Measurements from ENCODE around the gene NR1D2. TPM values are rescaled to one million over a fixed set of nuclear protein-coding genes. Genes with fewer than 3 reads are reported as not detected.

NR1D2 gene
- total RNA-seq, 1 donor from 2014 or later: 17.2 TPM

DNA sequence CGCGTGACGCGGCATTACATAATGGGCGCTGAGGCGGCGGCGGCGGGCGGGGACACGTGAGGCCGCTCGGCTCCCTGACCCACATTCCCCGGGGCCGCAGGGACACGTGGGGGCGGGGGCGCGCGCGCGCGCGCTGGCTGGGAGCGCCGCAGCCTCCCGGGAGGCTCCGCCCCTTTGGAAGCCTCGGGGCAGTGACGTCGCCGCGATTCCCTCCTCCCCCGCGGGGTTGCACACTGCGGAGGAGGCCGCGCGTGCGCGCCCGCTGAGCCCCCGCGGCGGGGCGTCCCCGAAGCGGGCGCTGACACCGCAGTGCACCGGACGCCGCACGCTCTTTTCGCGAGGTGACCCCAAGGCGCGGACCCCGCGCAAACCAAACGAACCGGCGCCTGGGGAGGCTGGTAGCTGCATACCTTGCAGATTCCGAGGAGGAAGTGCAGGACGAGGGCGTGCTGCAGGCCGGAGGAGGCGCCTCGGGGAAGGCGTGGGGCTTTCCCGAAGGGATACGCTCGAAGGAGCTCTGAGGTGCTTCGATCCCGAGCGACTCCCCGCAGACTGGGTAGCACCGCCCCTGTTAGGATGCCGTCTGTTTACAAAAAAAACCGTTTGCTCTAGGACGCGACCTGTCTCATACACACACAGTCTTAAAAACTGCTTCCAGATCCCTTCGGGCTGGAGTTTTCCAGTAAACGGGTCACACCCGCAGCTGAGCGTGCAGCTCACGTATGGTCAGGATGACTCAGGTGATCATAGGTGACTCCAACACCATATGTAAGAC is 1.0 kb downstream of the NR1D2 start:
- H3K4me3 Mint-ChIP-seq (ENCODE audit: unreplicated experiment): peak overlapping the region; percentile 97
- TF ChIP-seq, protein P1, sequence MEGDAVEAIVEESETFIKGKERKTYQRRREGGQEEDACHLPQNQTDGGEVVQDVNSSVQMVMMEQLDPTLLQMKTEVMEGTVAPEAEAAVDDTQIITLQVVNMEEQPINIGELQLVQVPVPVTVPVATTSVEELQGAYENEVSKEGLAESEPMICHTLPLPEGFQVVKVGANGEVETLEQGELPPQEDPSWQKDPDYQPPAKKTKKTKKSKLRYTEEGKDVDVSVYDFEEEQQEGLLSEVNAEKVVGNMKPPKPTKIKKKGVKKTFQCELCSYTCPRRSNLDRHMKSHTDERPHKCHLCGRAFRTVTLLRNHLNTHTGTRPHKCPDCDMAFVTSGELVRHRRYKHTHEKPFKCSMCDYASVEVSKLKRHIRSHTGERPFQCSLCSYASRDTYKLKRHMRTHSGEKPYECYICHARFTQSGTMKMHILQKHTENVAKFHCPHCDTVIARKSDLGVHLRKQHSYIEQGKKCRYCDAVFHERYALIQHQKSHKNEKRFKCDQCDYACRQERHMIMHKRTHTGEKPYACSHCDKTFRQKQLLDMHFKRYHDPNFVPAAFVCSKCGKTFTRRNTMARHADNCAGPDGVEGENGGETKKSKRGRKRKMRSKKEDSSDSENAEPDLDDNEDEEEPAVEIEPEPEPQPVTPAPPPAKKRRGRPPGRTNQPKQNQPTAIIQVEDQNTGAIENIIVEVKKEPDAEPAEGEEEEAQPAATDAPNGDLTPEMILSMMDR (IDR thresholded peaks at IDR 0.05; ENCODE audit: unreplicated experiment): no peak
- peaks cover 10% of the 10 kb centered on the region for H3K4me1 Mint-ChIP-seq (ENCODE audit: unreplicated experiment)
- H3K36me3 Mint-ChIP-seq (ENCODE audit: low read depth, unreplicated experiment): peaks cover 9% of the 10 kb centered on the region
- H3K27me3 Mint-ChIP-seq (ENCODE audit: unreplicated experiment): peaks cover 15% of the 10 kb centered on the region
- peak; percentile 100 for DNase-seq (ENCODE audit: low spot score)
- H3K27ac Mint-ChIP-seq (ENCODE audit: unreplicated experiment): peak overlapping the region; percentile 93
- no peaks in the 10 kb centered on the region for H3K9me3 Mint-ChIP-seq (ENCODE audit: unreplicated experiment)

DNA sequence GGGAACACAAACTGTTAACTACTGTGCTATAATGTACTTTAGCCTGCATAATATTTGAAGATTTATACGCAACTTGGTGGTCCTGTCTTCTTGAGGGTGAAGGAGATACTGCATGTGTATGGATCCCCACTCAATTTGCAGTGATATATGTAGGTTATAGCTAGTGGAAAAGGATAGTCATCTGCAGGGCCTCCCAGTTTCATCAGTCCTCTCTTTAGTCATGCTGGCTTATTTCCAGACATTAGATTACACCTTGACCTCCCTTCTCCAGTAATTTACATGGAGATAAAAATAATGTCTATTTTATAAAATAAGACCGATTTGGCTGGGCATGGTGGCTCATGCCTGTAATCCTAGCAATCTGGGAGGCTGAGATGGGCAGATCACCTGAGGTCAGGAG is 3.7 kb downstream of the NR1D2 start:
- TF ChIP-seq, protein P1 (IDR thresholded peaks at IDR 0.05; ENCODE audit: unreplicated experiment): no peak
- DNase-seq (ENCODE audit: low spot score): no peak
- Mint-ChIP-seq H3K27ac (ENCODE audit: unreplicated experiment) (no peak overlapping the region), H3K9me3 (ENCODE audit: unreplicated experiment) (no peaks in the 10 kb centered on the region), H3K36me3 (ENCODE audit: low read depth, unreplicated experiment) (peaks cover 9% of the 10 kb centered on the region), H3K4me3 (ENCODE audit: unreplicated experiment) (no peak overlapping the region), H3K27me3 (ENCODE audit: unreplicated experiment) (peaks cover 11% of the 10 kb centered on the region), H3K4me1 (ENCODE audit: unreplicated experiment) (peaks cover 10% of the 10 kb centered on the region)

DNA sequence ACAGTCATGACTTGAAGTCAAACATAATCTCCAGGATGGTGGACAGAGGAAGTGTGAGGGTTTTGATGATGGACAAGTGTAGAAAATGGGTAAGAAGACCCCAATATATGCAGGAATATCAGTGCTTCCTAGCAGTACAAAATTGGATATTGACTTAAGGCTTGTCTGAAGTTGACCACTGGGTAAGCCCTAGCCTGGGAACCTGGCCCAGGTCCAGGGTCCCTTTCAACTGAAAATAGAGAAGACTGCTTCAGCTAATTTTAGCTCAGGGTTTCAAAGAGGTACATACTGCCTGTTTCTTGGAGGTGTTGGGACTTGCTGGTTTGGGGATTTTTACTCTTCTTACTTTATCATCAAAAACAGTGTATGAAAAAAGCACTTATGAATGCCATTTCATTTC is 4.7 kb downstream of the NR1D2 start:
- peaks cover 5% of the 10 kb centered on the region for H3K27me3 Mint-ChIP-seq (ENCODE audit: unreplicated experiment)
- H3K4me3 Mint-ChIP-seq (ENCODE audit: unreplicated experiment): no peak overlapping the region
- no peaks in the 10 kb centered on the region for H3K9me3 Mint-ChIP-seq (ENCODE audit: unreplicated experiment)
- TF ChIP-seq, protein P1 (IDR thresholded peaks at IDR 0.05; ENCODE audit: unreplicated experiment): no peak
- no peak for DNase-seq (ENCODE audit: low spot score)
- peaks cover 5% of the 10 kb centered on the region for H3K4me1 Mint-ChIP-seq (ENCODE audit: unreplicated experiment)
- H3K27ac Mint-ChIP-seq (ENCODE audit: unreplicated experiment): no peak overlapping the region
- peaks cover 3% of the 10 kb centered on the region for H3K36me3 Mint-ChIP-seq (ENCODE audit: low read depth, unreplicated experiment)

DNA sequence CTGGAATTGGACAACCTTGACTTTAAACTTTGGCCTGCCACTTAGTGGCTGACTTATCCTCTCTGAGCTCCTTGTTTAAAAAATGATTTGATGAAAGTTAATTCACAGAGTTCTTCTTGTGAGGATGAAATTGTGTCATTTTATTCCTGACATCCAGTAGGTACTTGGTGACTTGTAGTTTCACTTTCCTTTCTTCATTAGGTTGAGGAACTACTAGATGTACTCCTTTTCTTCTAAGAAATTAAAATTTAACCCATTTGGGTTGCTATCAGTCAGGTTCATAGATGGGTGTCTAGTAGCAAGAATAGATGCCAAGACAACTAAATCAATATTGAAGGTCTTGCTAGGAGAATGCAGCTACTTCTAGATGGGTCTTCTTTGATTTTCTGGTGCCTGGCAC is 5.2 kb downstream of the NR1D2 start:
- TF ChIP-seq, protein P1 (IDR thresholded peaks at IDR 0.05; ENCODE audit: unreplicated experiment): no peak
- no peak for DNase-seq (ENCODE audit: low spot score)
- Mint-ChIP-seq H3K4me3 (ENCODE audit: unreplicated experiment) (no peak overlapping the region), H3K4me1 (ENCODE audit: unreplicated experiment) (peaks cover 5% of the 10 kb centered on the region), H3K27me3 (ENCODE audit: unreplicated experiment) (peaks cover 5% of the 10 kb centered on the region), H3K9me3 (ENCODE audit: unreplicated experiment) (no peaks in the 10 kb centered on the region), H3K27ac (ENCODE audit: unreplicated experiment) (no peak overlapping the region), H3K36me3 (ENCODE audit: low read depth, unreplicated experiment) (peaks cover 3% of the 10 kb centered on the region)

DNA sequence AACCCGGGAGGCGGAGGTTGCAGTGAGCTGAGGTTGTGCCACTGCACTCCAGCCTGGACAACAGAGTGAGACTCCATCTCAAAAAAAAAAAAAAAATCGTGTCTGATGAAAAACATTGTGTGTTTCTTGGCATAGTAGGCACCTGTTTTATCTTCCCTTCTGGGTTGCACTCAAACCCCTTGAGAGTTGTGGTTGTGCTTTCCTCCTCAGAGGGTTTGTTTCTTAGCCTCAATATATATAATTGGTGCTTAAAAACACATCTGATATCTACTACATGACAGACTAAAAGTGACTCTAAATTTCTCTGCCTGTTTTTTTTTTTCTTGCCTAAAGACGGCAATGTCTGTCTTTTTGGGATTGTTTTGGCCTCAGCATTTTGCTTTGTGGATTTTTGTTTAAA is 7.6 kb downstream of the NR1D2 start:
- Mint-ChIP-seq H3K27me3 (ENCODE audit: unreplicated experiment) (no peaks in the 10 kb centered on the region), H3K9me3 (ENCODE audit: unreplicated experiment) (no peaks in the 10 kb centered on the region), H3K27ac (ENCODE audit: unreplicated experiment) (no peak overlapping the region), H3K4me1 (ENCODE audit: unreplicated experiment) (no peaks in the 10 kb centered on the region), H3K4me3 (ENCODE audit: unreplicated experiment) (no peak overlapping the region), H3K36me3 (ENCODE audit: low read depth, unreplicated experiment) (no peaks in the 10 kb centered on the region)
- DNase-seq (ENCODE audit: low spot score): no peak
- TF ChIP-seq, protein P1 (IDR thresholded peaks at IDR 0.05; ENCODE audit: unreplicated experiment): no peak
